GM23338 (cell line): ENCODE measurements around the gene RPL14.

Experiments
- CREB1 ChIP-seq: fragments of 250-450 bp; sonication (Bioruptor Pico); IDR thresholded peaks from 2 replicates; pipeline ENCODE4 v1.5.0; 2020; ENCODE audit warnings: low read depth, mild to moderate bottlenecking, moderate library complexity
- EZH2 ChIP-seq: fragments of 200-600 bp; sonication (generic); IDR thresholded peaks from one replicate; pipeline ENCODE4 v1.8.0; 2017; ENCODE audit warnings: antibody characterized with exemption, mild to moderate bottlenecking, low read depth; ENCODE audit not compliant: unreplicated experiment
- EZH2phosphoT487 ChIP-seq: fragments of 200-600 bp; sonication (generic); IDR thresholded peaks from one replicate; pipeline ENCODE4 v1.8.1; 2018; ENCODE audit warnings: antibody characterized with exemption; ENCODE audit not compliant: unreplicated experiment
- JUNB ChIP-seq: IDR thresholded peaks from one replicate; pipeline ENCODE4 v1.6.1; 2016; ENCODE audit warnings: antibody characterized with exemption; ENCODE audit not compliant: unreplicated experiment
- NANOG ChIP-seq: IDR thresholded peaks from 2 replicates; pipeline ENCODE4 v1.6.1; 2016; ENCODE audit warnings: antibody characterized with exemption, borderline replicate concordance
- POLR2AphosphoS5 ChIP-seq: IDR thresholded peaks from 2 replicates; pipeline ENCODE4 v1.6.1; 2016; ENCODE audit warnings: antibody characterized with exemption, low read depth
- STAT1 ChIP-seq: IDR thresholded peaks from one replicate; pipeline ENCODE4 v1.6.1; 2016; ENCODE audit warnings: antibody characterized with exemption; ENCODE audit not compliant: unreplicated experiment
- ZNF114 ChIP-seq: fragments of 250-450 bp; sonication (Bioruptor Pico); IDR thresholded peaks from 2 replicates; pipeline ENCODE4 v1.5.0; 2020; ENCODE audit warnings: mild to moderate bottlenecking, moderate library complexity
- TF ChIP-seq, protein P1 (sequence below), 2 experiments: fragments of 200-600 bp in 1 of 2; sonication (generic) in 1 of 2; conservative IDR thresholded peaks; 2 replicates each; pipeline versions ENCODE4 v1.5.1 to v1.6.1; 2016 to 2017; ENCODE audit warnings: antibody characterized with exemption in 2 of 2, low read depth in 2 of 2, mild to moderate bottlenecking in 2 of 2, moderate library complexity in 1 of 2
- TF ChIP-seq, protein P2 (sequence below): IDR thresholded peaks from one replicate; pipeline ENCODE4 v1.6.1; 2018; ENCODE audit warnings: antibody characterized with exemption; ENCODE audit not compliant: unreplicated experiment
- TF ChIP-seq, protein P3 (sequence below): IDR thresholded peaks from 2 replicates; pipeline ENCODE4 v1.6.1; 2016; ENCODE audit warnings: antibody characterized with exemption
- TF ChIP-seq, protein P4 (sequence below): fragments of 250-450 bp; sonication (Bioruptor Pico); IDR thresholded peaks from 2 replicates; pipeline ENCODE4 v1.5.0; 2020; ENCODE audit warnings: mild to moderate bottlenecking, moderate library complexity

DNA sequence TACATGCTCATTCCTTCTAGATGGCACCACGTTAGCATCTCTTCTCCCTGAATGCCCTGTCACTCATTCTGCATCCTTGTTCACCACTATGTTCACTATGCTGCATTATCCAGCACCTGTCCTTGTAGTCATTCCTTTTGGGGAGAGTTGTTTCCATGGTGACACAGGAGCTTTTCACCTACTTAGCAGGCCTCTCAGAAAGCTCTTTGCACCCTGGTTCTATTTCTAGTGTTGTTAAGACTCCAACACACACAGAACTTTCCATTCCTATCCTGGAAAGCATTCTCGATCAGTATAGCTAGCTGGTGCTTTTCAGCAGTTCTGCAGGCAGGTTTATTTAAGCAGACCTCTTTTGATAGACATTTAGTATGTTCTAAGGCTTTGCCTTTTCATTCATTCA, 6.7 kb upstream of the RPL14 start:
- TF ChIP-seq, protein P1, sequence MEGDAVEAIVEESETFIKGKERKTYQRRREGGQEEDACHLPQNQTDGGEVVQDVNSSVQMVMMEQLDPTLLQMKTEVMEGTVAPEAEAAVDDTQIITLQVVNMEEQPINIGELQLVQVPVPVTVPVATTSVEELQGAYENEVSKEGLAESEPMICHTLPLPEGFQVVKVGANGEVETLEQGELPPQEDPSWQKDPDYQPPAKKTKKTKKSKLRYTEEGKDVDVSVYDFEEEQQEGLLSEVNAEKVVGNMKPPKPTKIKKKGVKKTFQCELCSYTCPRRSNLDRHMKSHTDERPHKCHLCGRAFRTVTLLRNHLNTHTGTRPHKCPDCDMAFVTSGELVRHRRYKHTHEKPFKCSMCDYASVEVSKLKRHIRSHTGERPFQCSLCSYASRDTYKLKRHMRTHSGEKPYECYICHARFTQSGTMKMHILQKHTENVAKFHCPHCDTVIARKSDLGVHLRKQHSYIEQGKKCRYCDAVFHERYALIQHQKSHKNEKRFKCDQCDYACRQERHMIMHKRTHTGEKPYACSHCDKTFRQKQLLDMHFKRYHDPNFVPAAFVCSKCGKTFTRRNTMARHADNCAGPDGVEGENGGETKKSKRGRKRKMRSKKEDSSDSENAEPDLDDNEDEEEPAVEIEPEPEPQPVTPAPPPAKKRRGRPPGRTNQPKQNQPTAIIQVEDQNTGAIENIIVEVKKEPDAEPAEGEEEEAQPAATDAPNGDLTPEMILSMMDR (conservative IDR thresholded peaks at IDR 0.05; ENCODE audit: low read depth in 2 of 2), result no peak
- TF ChIP-seq POLR2AphosphoS5 (no peak), EZH2 (no peak), EZH2phosphoT487 (no peak), CREB1 (CRISPR knock-in tag) (no peak), JUNB (no peak), STAT1 (no peak), ZNF114 (CRISPR knock-in tag) (no peak), NANOG (no peak)
- TF ChIP-seq, protein P2, sequence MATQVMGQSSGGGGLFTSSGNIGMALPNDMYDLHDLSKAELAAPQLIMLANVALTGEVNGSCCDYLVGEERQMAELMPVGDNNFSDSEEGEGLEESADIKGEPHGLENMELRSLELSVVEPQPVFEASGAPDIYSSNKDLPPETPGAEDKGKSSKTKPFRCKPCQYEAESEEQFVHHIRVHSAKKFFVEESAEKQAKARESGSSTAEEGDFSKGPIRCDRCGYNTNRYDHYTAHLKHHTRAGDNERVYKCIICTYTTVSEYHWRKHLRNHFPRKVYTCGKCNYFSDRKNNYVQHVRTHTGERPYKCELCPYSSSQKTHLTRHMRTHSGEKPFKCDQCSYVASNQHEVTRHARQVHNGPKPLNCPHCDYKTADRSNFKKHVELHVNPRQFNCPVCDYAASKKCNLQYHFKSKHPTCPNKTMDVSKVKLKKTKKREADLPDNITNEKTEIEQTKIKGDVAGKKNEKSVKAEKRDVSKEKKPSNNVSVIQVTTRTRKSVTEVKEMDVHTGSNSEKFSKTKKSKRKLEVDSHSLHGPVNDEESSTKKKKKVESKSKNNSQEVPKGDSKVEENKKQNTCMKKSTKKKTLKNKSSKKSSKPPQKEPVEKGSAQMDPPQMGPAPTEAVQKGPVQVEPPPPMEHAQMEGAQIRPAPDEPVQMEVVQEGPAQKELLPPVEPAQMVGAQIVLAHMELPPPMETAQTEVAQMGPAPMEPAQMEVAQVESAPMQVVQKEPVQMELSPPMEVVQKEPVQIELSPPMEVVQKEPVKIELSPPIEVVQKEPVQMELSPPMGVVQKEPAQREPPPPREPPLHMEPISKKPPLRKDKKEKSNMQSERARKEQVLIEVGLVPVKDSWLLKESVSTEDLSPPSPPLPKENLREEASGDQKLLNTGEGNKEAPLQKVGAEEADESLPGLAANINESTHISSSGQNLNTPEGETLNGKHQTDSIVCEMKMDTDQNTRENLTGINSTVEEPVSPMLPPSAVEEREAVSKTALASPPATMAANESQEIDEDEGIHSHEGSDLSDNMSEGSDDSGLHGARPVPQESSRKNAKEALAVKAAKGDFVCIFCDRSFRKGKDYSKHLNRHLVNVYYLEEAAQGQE, result no peak
- TF ChIP-seq, protein P3, sequence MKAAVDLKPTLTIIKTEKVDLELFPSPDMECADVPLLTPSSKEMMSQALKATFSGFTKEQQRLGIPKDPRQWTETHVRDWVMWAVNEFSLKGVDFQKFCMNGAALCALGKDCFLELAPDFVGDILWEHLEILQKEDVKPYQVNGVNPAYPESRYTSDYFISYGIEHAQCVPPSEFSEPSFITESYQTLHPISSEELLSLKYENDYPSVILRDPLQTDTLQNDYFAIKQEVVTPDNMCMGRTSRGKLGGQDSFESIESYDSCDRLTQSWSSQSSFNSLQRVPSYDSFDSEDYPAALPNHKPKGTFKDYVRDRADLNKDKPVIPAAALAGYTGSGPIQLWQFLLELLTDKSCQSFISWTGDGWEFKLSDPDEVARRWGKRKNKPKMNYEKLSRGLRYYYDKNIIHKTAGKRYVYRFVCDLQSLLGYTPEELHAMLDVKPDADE, result no peak
- TF ChIP-seq, protein P4, sequence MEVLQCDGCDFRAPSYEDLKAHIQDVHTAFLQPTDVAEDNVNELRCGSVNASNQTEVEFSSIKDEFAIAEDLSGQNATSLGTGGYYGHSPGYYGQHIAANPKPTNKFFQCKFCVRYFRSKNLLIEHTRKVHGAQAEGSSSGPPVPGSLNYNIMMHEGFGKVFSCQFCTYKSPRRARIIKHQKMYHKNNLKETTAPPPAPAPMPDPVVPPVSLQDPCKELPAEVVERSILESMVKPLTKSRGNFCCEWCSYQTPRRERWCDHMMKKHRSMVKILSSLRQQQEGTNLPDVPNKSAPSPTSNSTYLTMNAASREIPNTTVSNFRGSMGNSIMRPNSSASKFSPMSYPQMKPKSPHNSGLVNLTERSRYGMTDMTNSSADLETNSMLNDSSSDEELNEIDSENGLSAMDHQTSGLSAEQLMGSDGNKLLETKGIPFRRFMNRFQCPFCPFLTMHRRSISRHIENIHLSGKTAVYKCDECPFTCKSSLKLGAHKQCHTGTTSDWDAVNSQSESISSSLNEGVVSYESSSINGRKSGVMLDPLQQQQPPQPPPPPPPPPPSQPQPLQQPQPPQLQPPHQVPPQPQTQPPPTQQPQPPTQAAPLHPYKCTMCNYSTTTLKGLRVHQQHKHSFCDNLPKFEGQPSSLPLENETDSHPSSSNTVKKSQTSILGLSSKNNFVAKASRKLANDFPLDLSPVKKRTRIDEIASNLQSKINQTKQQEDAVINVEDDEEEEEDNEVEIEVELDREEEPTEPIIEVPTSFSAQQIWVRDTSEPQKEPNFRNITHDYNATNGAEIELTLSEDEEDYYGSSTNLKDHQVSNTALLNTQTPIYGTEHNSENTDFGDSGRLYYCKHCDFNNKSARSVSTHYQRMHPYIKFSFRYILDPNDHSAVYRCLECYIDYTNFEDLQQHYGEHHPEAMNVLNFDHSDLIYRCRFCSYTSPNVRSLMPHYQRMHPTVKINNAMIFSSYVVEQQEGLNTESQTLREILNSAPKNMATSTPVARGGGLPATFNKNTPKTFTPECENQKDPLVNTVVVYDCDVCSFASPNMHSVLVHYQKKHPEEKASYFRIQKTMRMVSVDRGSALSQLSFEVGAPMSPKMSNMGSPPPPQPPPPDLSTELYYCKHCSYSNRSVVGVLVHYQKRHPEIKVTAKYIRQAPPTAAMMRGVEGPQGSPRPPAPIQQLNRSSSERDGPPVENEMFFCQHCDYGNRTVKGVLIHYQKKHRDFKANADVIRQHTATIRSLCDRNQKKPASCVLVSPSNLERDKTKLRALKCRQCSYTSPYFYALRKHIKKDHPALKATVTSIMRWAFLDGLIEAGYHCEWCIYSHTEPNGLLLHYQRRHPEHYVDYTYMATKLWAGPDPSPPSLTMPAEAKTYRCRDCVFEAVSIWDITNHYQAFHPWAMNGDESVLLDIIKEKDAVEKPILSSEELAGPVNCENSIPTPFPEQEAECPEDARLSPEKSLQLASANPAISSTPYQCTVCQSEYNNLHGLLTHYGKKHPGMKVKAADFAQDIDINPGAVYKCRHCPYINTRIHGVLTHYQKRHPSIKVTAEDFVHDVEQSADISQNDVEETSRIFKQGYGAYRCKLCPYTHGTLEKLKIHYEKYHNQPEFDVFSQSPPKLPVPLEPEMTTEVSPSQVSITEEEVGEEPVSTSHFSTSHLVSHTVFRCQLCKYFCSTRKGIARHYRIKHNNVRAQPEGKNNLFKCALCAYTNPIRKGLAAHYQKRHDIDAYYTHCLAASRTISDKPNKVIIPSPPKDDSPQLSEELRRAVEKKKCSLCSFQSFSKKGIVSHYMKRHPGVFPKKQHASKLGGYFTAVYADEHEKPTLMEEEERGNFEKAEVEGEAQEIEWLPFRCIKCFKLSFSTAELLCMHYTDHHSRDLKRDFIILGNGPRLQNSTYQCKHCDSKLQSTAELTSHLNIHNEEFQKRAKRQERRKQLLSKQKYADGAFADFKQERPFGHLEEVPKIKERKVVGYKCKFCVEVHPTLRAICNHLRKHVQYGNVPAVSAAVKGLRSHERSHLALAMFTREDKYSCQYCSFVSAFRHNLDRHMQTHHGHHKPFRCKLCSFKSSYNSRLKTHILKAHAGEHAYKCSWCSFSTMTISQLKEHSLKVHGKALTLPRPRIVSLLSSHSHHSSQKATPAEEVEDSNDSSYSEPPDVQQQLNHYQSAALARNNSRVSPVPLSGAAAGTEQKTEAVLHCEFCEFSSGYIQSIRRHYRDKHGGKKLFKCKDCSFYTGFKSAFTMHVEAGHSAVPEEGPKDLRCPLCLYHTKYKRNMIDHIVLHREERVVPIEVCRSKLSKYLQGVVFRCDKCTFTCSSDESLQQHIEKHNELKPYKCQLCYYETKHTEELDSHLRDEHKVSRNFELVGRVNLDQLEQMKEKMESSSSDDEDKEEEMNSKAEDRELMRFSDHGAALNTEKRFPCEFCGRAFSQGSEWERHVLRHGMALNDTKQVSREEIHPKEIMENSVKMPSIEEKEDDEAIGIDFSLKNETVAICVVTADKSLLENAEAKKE (CRISPR knock-in tag), result no peak
